NK-92 (cell line): ENCODE results near the gene CCDC197.

ENCODE experiments used
- DNase-seq: peaks from one replicate; lab custom pipeline; 2025; ENCODE audit not compliant: unreplicated experiment; lab: John Stamatoyannopoulos, UW

The CCDC197 gene

GRCh38 chr14:94056579-94057308 is 59.6 kb downstream of the CCDC197 start:
- no peak for DNase-seq

GRCh38 chr14:94058128-94058673 is 61.1 kb downstream of the CCDC197 start:
- no peak for DNase-seq
